ENCODE measurements around the gene OR1G1. TPM values are rescaled to one million over a fixed set of nuclear protein-coding genes. Genes with fewer than 3 reads are reported as not detected.

The OR1G1 gene
- not detected in 2 replicates for total RNA-seq (ENCODE audit: low replicate concordance)

GRCh38 chr17:3127451-3127850, at the start of gene OR1G1:
OR1G1 (minus strand) TSS chr17:3127551; CDS start chr17:3127551, 0 bp downstream.

DNA sequence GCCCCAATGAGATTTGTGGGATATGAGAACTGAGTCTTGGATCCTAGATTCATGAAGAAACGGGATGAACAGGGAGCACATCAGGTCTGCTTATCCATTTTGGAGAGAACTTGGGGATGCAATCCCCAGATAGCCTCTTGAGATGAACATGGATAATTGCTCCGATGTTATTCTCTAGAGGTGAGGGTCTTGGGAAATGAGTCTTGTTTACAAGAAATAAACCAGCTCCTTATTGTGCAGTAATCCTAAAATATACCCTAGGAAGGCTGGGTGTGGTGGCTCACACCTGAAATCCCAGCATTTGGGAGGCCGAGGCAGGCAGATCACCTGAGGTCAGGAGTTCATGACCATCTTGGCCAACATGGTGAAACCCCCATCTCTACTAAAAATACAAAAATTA, 23.0 kb downstream of the OR1G1 start, which contains the start of gene OR1D2:
Gene OR1D2 (minus strand): TSS at position 101 of the 400 bp plus-strand sequence. CDS start 11,426 bp downstream, outside the sequence.

Other genes with a start within 250 kb of the OR1G1 start
- not detected in 2 replicates for gene OR1D5, start 63.9 kb downstream of the OR1G1 start, total RNA-seq (ENCODE audit: low replicate concordance)
- not detected in 2 replicates for gene OR1D2, start 23.1 kb downstream of the OR1G1 start, total RNA-seq (ENCODE audit: low replicate concordance)
- gene OR1A2, start 70.0 kb upstream of the OR1G1 start, total RNA-seq (ENCODE audit: low replicate concordance), result not detected in 2 replicates
- gene OR1A1, start 80.1 kb upstream of the OR1G1 start, total RNA-seq (ENCODE audit: low replicate concordance), result not detected in 2 replicates
- gene OR3A1, start 170.8 kb upstream of the OR1G1 start, total RNA-seq (ENCODE audit: low replicate concordance), result not detected in 2 replicates

Measured in smooth muscle cell of the coronary artery (primary cell).